GM21367 (cell line): ENCODE data around the gene UNK.
"Not testable (repeated sequence)": the region's sequence is repeated elsewhere in the genome, so short reads cannot be mapped to it uniquely, and the experiment has no call there.

ENCODE experiments used
- ATAC-seq: cut with Tn5 transposase; IDR thresholded peaks from one replicate; pipeline ENCODE4 v1.9.1; 2021; ENCODE audit not compliant: unreplicated experiment

Gene UNK

GRCh38 chr17:75795820-75796607, 11.4 kb downstream of the UNK start:
- ATAC-seq: no peak

- ATAC-seq: no peak
Observed at GRCh38 chr17:75799402-75799801, 14.8 kb downstream of the UNK start.

- ATAC-seq: no peak
Observed at GRCh38 chr17:75803883-75804282, 19.3 kb downstream of the UNK start.

GRCh38 chr17:75806822-75807500, 22.4 kb downstream of the UNK start:
- ATAC-seq: no peak

GRCh38 chr17:75807861-75808260, 23.3 kb downstream of the UNK start:
- ATAC-seq: no peak

- ATAC-seq: no peak
Observed at GRCh38 chr17:75808549-75808904, 23.9 kb downstream of the UNK start.

- ATAC-seq: no peak
Observed at GRCh38 chr17:75808905-75809621, 24.5 kb downstream of the UNK start.

GRCh38 chr17:75809631-75810111, 25.1 kb downstream of the UNK start:
- ATAC-seq: no peak

- ATAC-seq: no peak
Observed at GRCh38 chr17:75810216-75810615, 25.6 kb downstream of the UNK start.

- not testable (repeated sequence) for ATAC-seq
Observed at GRCh38 chr17:75810756-75811155, 26.1 kb downstream of the UNK start.

- no peak for ATAC-seq
Observed at GRCh38 chr17:75811174-75811573, 26.6 kb downstream of the UNK start.

GRCh38 chr17:75812096-75813013, 27.7 kb downstream of the UNK start:
- ATAC-seq: no peak

GRCh38 chr17:75813081-75814020, 28.7 kb downstream of the UNK start:
- ATAC-seq: no peak

- ATAC-seq: no peak
Observed at GRCh38 chr17:75814021-75814395, 29.4 kb downstream of the UNK start.

GRCh38 chr17:75814900-75815373, 30.3 kb downstream of the UNK start:
- ATAC-seq: no peak

- no peak for ATAC-seq
Observed at GRCh38 chr17:75815399-75815798, 30.8 kb downstream of the UNK start.

- no peak for ATAC-seq
Observed at GRCh38 chr17:75816693-75817092, 32.1 kb downstream of the UNK start.

GRCh38 chr17:75817571-75817970, 33.0 kb downstream of the UNK start:
- no peak for ATAC-seq

- ATAC-seq: no peak
Observed at GRCh38 chr17:75818326-75818885, 33.8 kb downstream of the UNK start.
